NCI-H1092 treated with DMSO at 0.1 percent for 48 hours (cell line): ENCODE measurements around the gene VAPA.
A peak's percentile ranks its signal among the peaks of the same experiment; 100 is the strongest.

Experiments used
- DNase-seq: peaks from one replicate; lab custom pipeline; 2025; lab: John Stamatoyannopoulos, UW

The VAPA gene

GRCh38 chr18:9913526-9914333 lies at the start of gene VAPA:
Gene VAPA (plus strand): TSS chr18:9914016. CDS start chr18:9914257, 241 bp downstream.
- peak; percentile 91 for DNase-seq

DNA sequence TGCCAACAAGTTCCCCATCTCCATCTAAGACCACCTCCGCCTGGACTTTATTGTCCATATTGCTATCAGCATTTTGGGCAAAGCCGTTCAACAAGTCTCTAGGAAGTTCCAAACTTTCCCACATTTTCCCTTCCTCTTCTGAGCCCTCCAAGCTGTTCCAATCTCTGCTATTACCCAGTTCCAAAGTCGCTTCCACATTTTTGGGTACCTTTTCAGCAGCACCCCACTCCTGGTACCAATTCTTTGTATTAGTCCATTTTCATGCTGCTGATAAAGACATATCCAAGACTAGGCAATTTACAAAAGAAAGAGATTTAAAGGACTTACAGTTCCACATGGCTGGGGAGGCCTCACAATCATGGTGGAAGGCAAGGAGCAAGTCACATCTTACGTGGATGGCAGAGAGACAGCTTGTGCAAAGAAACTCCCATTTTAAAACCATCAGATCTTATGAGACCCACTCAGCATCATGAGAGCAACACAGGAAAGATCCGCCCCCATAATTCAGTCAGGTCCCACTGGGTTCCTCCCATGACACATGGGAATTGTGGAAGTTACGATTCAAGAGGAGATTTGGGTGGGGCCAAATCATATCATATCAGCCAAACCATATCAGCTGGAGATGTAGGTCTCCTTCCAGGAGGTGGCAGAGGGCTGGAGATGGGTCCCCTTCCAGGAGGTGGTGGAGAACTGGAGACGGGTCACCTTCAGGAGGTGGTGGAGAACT lies 47.9 kb upstream of the VAPA start:
- no peak for DNase-seq

DNA sequence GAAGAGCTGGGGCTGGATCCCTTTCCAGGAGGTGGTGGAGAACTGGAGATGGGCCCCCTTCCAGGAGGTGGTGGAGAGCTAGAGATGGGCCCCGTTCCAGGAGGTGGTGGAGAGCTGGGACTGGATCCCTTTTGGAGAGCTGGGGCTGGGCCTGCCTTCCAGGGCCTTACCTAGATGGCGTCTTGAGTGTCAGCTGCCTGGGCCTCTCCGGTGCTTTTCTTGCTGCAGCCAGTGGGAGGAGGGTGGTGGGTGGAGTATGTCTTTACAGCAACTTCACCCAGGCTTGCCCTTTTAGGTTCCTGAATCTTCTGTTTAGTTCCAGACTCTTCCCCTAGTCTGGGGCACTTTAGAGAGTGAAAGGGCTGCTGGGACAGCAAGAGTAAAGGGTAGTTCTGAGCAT lies 47.2 kb upstream of the VAPA start:
- no peak for DNase-seq

- no peak for DNase-seq
Measured at GRCh38 chr18:9867071-9867594, 46.7 kb upstream of the VAPA start.

DNA sequence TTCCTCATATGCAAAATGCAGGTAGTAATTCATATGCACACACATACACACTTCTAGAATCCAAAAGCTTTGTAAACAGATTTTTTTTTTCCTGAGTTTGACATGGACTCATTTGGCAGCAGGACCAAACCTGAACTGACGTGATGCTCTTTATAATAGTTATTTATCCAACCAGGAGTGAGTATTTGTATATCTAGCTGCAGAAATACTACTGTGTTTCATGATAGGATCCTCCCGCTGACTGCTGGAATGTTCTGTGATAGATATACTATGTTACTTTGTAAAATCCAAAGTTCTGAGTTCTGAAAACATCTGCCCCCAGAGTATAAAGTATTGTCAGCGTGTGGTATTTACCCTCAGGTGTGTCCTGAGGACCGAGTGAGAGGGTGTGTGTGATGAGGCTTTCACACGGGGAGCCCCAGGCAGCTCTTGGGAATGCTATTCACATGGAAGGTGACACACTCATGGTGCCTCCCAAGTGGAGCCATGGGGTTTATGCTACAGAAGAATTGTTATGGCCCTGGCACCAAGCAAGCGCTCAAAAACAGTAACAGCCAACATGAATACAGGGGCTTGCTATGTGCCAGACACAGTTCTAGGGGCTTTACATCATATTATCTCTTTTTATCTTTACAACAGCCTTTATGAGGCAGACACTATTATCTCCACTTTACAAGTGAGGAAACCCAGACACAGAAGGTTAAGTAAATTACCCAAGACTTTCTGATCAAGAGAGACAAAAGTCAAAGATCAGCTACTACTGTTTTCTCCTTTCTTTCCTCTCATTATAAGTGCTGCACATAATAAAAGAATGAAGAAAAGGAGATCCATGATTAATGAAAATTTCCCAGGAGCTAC lies 44.7 kb upstream of the VAPA start:
- no peak for DNase-seq

GRCh38 chr18:9869715-9870430 lies 43.9 kb upstream of the VAPA start:
- DNase-seq = no peak

- DNase-seq = no peak
Measured at GRCh38 chr18:9870431-9871008, 43.3 kb upstream of the VAPA start.

GRCh38 chr18:9871244-9871746 lies 42.5 kb upstream of the VAPA start:
- no peak for DNase-seq

DNA sequence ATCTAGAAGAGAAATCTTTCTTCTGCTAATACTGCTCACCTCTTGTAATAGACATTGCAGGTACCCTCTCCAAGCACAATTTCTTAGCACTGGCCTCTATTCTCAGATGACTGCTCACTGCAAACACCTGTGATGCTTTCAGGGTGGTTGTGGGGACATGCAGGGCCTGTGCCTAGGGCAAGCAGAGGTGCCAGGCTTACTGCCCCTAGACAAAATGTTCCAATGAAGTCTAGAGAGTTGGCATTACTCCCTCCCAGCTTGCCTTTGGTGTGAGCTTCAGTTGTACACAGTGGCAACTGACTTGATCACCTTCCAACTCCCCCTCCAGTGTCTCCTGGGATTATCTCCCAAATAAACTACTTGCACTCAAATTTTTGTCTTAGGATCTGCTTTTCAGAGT lies 41.0 kb upstream of the VAPA start:
- no peak for DNase-seq

GRCh38 chr18:9874728-9875127 lies 39.1 kb upstream of the VAPA start:
- no peak for DNase-seq

GRCh38 chr18:9876212-9876866 lies 37.5 kb upstream of the VAPA start:
- no peak for DNase-seq

GRCh38 chr18:9876867-9877654 lies 36.8 kb upstream of the VAPA start:
- no peak for DNase-seq

GRCh38 chr18:9877655-9878014 lies 36.2 kb upstream of the VAPA start:
- no peak for DNase-seq

DNA sequence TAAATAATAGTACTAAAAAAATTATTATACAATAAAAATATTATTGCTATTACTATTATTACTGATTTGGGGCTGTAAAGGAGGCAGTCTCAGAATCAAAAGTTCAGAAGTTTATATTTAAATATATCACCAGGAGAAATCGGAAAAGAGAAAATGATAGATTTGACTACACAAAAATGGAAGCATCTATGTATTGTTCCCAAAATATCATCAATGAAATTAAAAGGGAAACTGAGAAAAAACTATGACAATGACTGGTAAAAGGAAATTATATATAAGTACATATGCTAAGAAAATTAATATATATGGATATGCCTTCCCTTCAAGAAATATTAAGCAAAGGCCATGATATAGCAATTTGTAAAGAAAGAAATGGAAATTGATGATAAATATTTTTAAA lies 35.7 kb upstream of the VAPA start:
- DNase-seq = no peak

GRCh38 chr18:9878783-9879242 lies 35.0 kb upstream of the VAPA start:
- DNase-seq = no peak

DNA sequence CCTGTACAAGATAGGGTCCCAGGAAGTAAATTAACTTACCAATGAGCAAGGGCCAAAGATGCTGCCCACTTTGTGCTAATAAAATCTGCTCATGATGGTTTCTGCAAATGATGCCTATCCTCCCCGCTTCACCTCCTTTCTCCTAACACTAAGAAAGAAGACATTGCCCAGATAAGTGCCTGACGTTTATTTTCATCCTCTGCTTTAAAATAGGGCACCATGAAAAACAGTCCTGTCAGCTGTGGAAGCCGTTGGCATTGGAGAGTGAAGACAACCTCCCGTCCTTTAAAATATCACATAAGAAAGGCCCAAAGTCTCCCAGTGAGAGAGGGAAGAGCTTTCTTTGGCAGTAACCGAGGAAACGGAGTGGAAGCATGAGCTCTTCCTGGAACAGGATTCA lies 29.7 kb upstream of the VAPA start:
- no peak for DNase-seq

DNA sequence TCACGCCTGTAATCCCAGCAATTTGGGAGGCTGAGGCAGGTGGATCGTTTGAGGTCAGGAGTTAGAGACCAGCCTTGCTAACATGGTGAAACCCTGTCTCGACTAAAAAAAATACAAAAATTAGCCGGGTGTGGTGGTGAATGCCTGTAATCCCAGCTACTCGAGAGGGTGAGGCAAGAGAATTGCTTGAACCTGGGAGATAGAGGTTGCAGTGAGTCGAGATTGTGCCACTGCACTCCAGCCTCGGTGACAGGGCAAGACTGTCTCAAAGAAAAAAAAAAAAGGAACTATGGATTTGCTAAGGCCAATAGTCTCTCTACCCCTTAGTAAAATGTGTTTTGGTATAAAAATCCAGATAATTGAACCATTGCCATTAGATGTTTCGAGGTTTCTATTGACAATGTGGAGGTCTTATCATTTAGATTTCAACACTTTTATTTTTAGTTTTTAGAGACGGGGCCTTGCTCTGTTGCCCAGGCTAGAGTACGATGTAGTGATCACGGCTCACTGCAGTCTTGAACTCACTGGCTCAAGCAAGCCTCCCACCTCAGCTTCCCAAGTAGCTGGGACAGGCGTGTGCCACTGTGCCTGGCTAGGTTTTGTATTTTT lies 29.2 kb upstream of the VAPA start:
- no peak for DNase-seq

- DNase-seq = no peak
Measured at GRCh38 chr18:9885170-9886004, 28.4 kb upstream of the VAPA start, which contains the start of gene TXNDC2. Gene TXNDC2 (plus strand): TSS chr18:9885973. CDS start chr18:9886681, 708 bp downstream.
